GM11168 (cell line): ENCODE data around the gene HID1.
"Not testable (repeated sequence)": the region's sequence is repeated elsewhere in the genome, so short reads cannot be mapped to it uniquely, and the experiment has no call there.

Experiments
- in situ Hi-C: fragments of 300-500 bp; cut with MboI; formaldehyde crosslinking; loops from one replicate; pipeline ENCODE4 v1.12.0; 2022; ENCODE audit warnings: low sequenced_read_pairs; ENCODE audit not compliant: unreplicated experiment

HID1 gene

GRCh38 chr17:74925242-74925641, 47.3 kb downstream of the HID1 start:
- in situ Hi-C loops: no loop called here

GRCh38 chr17:74924250-74924948, 48.2 kb downstream of the HID1 start, which contains the start of gene OTOP2:
Gene OTOP2 (plus strand): TSS chr17:74924273. CDS start chr17:74924633, 360 bp downstream.
- in situ Hi-C loops: no loop called here

GRCh38 chr17:74923538-74924249, 48.9 kb downstream of the HID1 start:
- in situ Hi-C loops: no loop called here

GRCh38 chr17:74922694-74923537, 49.6 kb downstream of the HID1 start, which contains the start of gene USH1G:
Gene USH1G (minus strand): TSS chr17:74923255. CDS start chr17:74923073, 182 bp downstream.
- in situ Hi-C loops: no loop called here

GRCh38 chr17:74922172-74922571, 50.4 kb downstream of the HID1 start:
- in situ Hi-C loops: no loop called here

- in situ Hi-C loops: no loop called here
Observed at GRCh38 chr17:74921769-74922168, 50.8 kb downstream of the HID1 start.

- in situ Hi-C loops: no loop called here
Observed at GRCh38 chr17:74921026-74921681, 51.4 kb downstream of the HID1 start.

GRCh38 chr17:74920642-74921025, 51.9 kb downstream of the HID1 start:
- in situ Hi-C loops: no loop called here

- in situ Hi-C loops: no loop called here
Observed at GRCh38 chr17:74920306-74920620, 52.3 kb downstream of the HID1 start.

- in situ Hi-C loops: no loop called here
Observed at GRCh38 chr17:74919440-74920305, 52.9 kb downstream of the HID1 start.

GRCh38 chr17:74918906-74919305, 53.7 kb downstream of the HID1 start:
- in situ Hi-C loops: no loop called here

GRCh38 chr17:74917430-74917829, 55.1 kb downstream of the HID1 start:
- in situ Hi-C loops: no loop called here

- in situ Hi-C loops: no loop called here
Observed at GRCh38 chr17:74916851-74917199, 55.7 kb downstream of the HID1 start.

GRCh38 chr17:74916136-74916850, 56.3 kb downstream of the HID1 start:
- in situ Hi-C loops: no loop called here

- in situ Hi-C loops: not testable (repeated sequence)
Observed at GRCh38 chr17:74911423-74911822, 61.1 kb downstream of the HID1 start.

GRCh38 chr17:74909097-74909496, 63.5 kb downstream of the HID1 start:
- in situ Hi-C loops: not testable (repeated sequence)

GRCh38 chr17:74907012-74907411, 65.5 kb downstream of the HID1 start:
- in situ Hi-C loops: no loop called here

GRCh38 chr17:74906214-74906793, 66.3 kb downstream of the HID1 start:
- in situ Hi-C loops: not testable (repeated sequence)
